ENCODE results near the gene GCNT2.
"Not testable (repeated sequence)": the region's sequence is repeated elsewhere in the genome, so short reads cannot be mapped to it uniquely, and the experiment has no call there.

GCNT2 gene

GRCh38 chr6:10598084-10598960, 77.2 kb downstream of the GCNT2 start:
- no peak overlapping the region for H3K4me3 ChIP-seq (ENCODE audit: low read depth, low read length)
- no peak for TF ChIP-seq CTCF (IDR thresholded peaks at IDR 0.05; ENCODE audit: low read depth, low read length)

- no peak overlapping the region for H3K4me3 ChIP-seq (ENCODE audit: low read depth, low read length)
- no peak for TF ChIP-seq CTCF (IDR thresholded peaks at IDR 0.05; ENCODE audit: low read depth, low read length)
These were observed 77.9 kb downstream of the GCNT2 start for GRCh38 chr6:10599046-10599445.

GRCh38 chr6:10600681-10601080, 79.5 kb downstream of the GCNT2 start:
- not testable (repeated sequence) for H3K4me3 ChIP-seq (ENCODE audit: low read depth, low read length)

- TF ChIP-seq CTCF (IDR thresholded peaks at IDR 0.05; ENCODE audit: low read depth, low read length): no peak
- H3K4me3 ChIP-seq (ENCODE audit: low read depth, low read length): no peak overlapping the region
These were observed 82.1 kb downstream of the GCNT2 start for GRCh38 chr6:10603219-10603618.

GRCh38 chr6:10609038-10609437, 87.9 kb downstream of the GCNT2 start:
- H3K4me3 ChIP-seq (ENCODE audit: low read depth, low read length): no peak overlapping the region
- TF ChIP-seq CTCF (IDR thresholded peaks at IDR 0.05; ENCODE audit: low read depth, low read length): no peak

- TF ChIP-seq CTCF (IDR thresholded peaks at IDR 0.05; ENCODE audit: low read depth, low read length): no peak
These were observed 89.1 kb downstream of the GCNT2 start for GRCh38 chr6:10610289-10610688.

GRCh38 chr6:10612161-10612560, 91.0 kb downstream of the GCNT2 start:
- H3K4me3 ChIP-seq (ENCODE audit: low read depth, low read length): no peak overlapping the region
- no peak for TF ChIP-seq CTCF (IDR thresholded peaks at IDR 0.05; ENCODE audit: low read depth, low read length)

More at GRCh38 chr6:10610289-10610688, 89.1 kb downstream of the GCNT2 start:
- H3K4me3 ChIP-seq (ENCODE audit: low read depth, low read length): no peak overlapping the region
